Memory B cell (primary cell): ENCODE results near the gene NAA50.
A peak's percentile ranks its signal among the peaks of the same experiment; 100 is the strongest.

Source experiments
- ATAC-seq: fragments of 150-1000 bp; cut with Tn5 transposase; 2 replicates; pipeline ENCODE4 v1.10.0; 2021; ENCODE audit warnings: low read depth, mild to moderate bottlenecking, moderate library complexity
- DNase-seq, 2 donors: peaks; one replicate each; pipeline ENCODE4 v3.0.0; 2022; ENCODE audit warnings: low spot score in 2 of 2
- H3K27ac Mint-ChIP-seq: one replicate; pipeline ENCODE4 v1.8.0; 2022; ENCODE audit warnings: mild to moderate bottlenecking, moderate library complexity, mixed read lengths
- H3K27me3 Mint-ChIP-seq: one replicate; pipeline ENCODE4 v1.8.0; 2022; ENCODE audit warnings: mixed read lengths
- H3K36me3 Mint-ChIP-seq: one replicate; pipeline ENCODE4 v1.8.0; 2022; ENCODE audit warnings: mild to moderate bottlenecking, mixed read lengths
- H3K4me1 Mint-ChIP-seq: one replicate; pipeline ENCODE4 v1.8.0; 2022; ENCODE audit warnings: mixed read lengths
- H3K4me3 Mint-ChIP-seq: one replicate; pipeline ENCODE4 v1.8.0; 2022; ENCODE audit warnings: mild to moderate bottlenecking, moderate library complexity, mixed read lengths
- H3K9me3 Mint-ChIP-seq: one replicate; pipeline ENCODE4 v1.8.0; 2022; ENCODE audit warnings: mixed read lengths

NAA50 gene

DNA sequence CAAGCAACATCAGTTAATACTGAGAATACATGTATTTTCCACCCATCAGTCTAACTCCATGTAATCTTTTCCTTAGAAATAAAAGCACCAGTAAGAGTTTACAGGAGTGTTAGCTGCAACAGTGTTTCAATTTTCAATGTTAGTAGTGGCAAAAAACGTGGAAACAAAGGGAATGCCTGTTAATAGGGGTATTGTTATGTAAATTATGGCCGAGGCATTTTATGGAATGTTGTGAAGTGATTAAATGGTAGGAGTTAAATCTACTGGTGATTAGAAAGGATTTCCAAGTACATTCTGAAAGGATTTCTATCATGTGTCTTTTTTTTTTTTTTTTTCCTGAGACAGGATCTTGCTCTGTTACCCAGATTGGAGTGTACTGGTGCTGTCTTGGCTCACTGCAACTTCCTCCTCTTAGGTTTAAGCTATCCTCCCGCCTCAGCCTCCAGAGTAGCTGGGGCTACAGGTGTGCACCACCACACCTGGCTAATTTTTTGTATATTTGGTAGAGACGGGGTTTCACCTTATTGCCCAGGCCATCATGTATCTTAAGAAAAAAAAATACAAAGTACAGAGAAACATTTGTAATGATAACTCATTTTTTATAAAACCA, 7.4 kb upstream of the NAA50 start:
- Mint-ChIP-seq H3K36me3 (peaks cover 7% of the 10 kb centered on the region), H3K27ac (peak overlapping the region; percentile 65), H3K4me1 (peaks cover 17% of the 10 kb centered on the region), H3K27me3 (no peaks in the 10 kb centered on the region), H3K4me3 (no peak overlapping the region), H3K9me3 (peaks cover 3% of the 10 kb centered on the region)
- DNase-seq, result no peak
- ATAC-seq, result no peak

DNA sequence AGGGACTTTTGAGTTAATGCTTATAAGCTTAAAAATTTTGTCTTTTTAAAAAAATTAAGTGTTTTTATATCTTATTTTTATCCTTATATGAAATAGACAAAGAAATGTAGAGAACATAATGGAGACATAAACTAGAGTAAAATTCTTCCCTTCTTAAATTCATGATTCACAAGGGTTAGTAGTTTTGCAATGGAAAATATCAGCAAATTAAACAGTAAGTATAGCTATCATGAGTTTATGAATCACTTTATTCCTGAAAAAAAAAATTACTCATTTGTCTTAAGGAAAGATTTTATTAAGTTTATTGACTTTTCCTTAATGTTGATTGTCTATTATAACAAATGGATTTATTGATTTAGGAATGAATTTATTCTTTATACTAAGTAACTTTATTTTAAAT, 5.1 kb upstream of the NAA50 start:
- no peak for DNase-seq
- H3K27ac Mint-ChIP-seq, result no peak overlapping the region
- no peak overlapping the region for H3K4me3 Mint-ChIP-seq
- peaks cover 2% of the 10 kb centered on the region for H3K36me3 Mint-ChIP-seq
- H3K9me3 Mint-ChIP-seq, result no peaks in the 10 kb centered on the region
- H3K4me1 Mint-ChIP-seq, result peaks cover 24% of the 10 kb centered on the region
- no peaks in the 10 kb centered on the region for H3K27me3 Mint-ChIP-seq
- ATAC-seq, result no peak

DNA sequence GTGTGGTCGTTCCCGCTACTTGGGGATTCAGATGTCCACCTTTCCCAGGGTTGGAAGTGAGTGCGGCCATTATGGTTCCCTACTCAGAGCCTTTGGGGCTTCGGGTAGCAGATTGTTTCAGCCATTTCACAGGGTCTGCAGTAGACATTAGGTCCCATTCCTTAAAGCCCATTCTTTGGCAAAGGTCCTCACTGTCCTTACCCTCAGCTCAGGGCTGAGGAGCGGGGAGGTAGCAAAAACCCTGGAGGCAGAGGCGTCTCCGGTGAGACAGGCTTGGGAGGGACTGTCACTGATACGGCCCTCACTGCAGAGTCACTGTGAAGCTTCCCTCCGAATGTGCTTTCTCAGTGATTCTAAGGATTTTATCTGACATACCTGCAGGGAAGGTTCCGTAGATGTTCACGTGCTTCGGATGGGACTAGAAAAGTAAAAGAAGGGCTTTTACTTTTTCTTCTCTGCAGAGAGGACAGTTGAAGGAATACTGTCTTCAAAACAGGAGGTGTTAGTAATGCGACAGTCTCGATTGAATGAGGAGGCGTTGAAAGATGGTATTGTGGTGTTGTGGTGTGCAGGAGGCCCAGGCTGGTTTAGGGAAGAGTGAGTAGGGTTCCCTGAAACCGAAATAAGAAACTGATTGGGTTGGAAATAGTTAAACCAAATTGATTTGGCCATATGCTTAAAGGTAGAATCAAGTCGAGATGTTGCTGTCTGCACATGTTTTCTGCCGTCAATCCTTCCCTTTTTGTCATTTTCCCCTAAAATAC, 1.4 kb upstream of the NAA50 start:
- DNase-seq (no peak), ATAC-seq (no peak)
- Mint-ChIP-seq H3K27ac (peak overlapping the region; percentile 100), H3K27me3 (no peaks in the 10 kb centered on the region), H3K4me3 (peak overlapping the region; percentile 96), H3K36me3 (no peaks in the 10 kb centered on the region), H3K9me3 (no peaks in the 10 kb centered on the region), H3K4me1 (peaks cover 41% of the 10 kb centered on the region)

DNA sequence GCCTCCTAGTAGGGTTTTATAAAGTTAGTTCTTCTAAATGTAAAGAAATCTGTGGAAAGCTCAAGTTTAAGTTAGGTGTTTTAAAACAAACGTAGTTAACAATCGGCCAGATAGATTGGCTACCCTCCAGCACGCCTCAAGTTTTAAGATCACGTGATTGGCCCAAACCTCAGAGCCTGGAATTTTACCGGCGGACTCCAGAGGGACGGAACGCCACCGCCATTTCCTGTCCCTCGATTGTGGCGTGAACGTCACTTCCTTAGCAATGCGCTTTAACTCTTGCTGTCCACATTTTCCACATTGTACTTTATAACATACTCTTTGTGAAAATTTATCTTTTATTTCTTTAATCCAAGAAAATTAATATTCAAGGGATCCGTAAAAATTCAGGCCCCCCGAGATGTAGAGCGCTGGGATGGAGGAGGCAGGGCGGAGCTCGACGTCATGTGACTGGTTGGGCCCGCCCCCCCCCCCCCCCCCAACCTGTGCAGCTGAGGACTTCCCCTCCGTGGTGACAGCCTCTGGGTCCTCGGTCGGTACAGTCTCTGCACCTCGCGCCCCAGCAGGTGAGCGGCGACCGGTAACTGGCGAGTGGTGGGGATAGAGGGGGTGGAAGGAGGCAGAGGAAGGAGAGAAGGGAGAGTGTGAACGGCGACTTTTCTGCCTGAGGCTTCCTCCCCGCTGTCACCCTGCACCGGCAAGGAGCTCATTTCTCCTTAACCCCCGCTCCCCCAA, 666 bp upstream of the NAA50 start, which contains the start of gene ATP6V1A:
TSS of gene ATP6V1A (plus strand) at position 488 of the 735 bp plus-strand sequence. CDS start 31,719 bp downstream, outside the sequence.
- no peaks in the 10 kb centered on the region for H3K9me3 Mint-ChIP-seq
- ATAC-seq, result peak; percentile 52
- peaks cover 44% of the 10 kb centered on the region for H3K4me1 Mint-ChIP-seq
- no peaks in the 10 kb centered on the region for H3K27me3 Mint-ChIP-seq
- peak within 1 kb of the TSS; percentile 100 for H3K27ac Mint-ChIP-seq
- H3K4me3 Mint-ChIP-seq, result peak within 1 kb of the TSS; percentile 96
- no peaks in the 10 kb centered on the region for H3K36me3 Mint-ChIP-seq
- DNase-seq, result peak; percentile 71 to 79

DNA sequence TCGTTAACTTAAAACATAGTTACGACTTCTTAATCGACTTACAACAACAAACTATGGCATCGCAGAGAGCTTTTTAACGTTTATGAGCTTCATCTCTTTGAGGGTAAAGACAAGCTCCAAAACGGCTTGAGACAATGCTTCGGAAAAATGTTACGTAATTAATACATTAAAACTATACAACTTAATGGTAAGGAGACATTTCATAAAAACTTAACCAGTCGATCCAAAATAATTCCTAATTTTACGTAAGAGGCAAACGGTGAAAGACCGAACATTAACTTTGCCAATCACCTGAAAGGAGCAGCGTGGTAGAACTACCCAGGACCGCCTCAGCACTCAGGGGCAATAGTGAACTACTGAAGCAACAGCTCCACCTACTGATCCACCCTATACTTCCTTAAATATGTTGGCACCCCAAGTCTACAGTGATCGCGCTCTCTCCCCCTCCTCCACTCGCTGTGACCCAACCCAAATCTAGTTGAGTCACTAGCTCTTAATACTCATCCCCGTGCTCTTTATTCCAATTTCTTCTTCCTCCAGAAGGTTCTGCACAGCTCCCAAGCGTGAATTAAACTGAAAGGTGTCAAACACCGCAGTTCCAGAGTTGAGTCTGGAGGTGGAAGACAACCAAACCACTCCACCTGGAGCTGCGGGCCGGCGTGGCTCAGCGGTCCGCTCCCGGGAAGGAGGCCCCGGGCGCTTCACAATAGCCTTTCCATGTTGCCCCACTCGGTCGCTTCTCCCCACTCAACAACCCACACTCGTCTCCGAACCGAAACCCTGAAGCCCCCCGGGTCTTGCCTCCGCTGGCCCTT, 901 bp downstream of the NAA50 start:
- Mint-ChIP-seq H3K27me3 (no peaks in the 10 kb centered on the region), H3K4me1 (peaks cover 52% of the 10 kb centered on the region), H3K9me3 (no peaks in the 10 kb centered on the region), H3K27ac (peak overlapping the region; percentile 100), H3K36me3 (peaks cover 2% of the 10 kb centered on the region), H3K4me3 (peak overlapping the region; percentile 96)
- peak; percentile 63 for ATAC-seq
- DNase-seq, result peak; percentile 75

DNA sequence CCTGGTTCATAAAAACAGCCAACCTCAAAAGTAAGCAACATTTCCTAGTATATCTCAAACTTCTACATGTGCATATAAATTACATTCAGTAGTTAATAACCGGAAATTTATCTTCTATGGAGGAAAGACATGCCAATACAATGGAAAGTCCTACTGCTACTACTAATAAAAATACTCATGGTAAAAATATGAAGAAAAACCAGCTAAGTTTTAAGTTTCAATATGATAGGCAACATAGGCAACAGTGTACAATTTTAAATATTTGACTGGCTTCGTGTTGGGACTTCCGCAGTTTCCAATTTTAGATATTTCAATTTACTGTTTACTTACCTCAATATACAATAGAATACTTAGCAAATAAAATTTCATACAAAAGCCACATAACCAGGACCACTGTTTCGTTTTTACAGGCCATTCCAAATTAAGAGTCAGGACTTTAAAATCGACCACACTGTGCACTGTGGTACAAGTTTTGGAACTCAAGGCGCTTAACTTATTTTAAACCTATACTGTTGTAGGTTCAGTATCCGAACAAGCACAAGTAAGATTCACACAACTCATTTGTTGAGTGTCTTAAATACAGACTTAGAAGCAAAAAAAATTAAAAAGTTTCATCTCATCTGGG, 2.9 kb downstream of the NAA50 start:
- Mint-ChIP-seq H3K4me1 (peaks cover 47% of the 10 kb centered on the region), H3K4me3 (peak overlapping the region; percentile 96)
- ATAC-seq, result no peak

DNA sequence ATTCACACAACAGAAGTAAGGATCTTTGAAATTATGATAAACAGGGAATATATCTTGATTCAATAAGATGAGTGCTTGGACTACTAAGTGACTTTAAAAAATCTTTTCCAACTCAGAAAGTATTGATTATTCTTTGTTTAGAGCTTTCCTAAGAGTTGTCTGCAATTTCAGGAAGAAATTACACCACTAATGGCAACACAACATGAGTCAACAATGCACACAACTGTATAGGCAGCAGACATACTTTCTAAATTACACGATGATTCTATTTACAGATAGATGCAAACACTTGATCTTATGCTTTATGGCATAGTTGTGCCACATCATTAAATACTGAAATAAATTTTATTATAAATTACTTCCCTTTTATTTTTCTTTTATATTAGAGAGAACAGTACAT, 4.4 kb downstream of the NAA50 start:
- H3K9me3 Mint-ChIP-seq, result no peaks in the 10 kb centered on the region
- peaks cover 4% of the 10 kb centered on the region for H3K36me3 Mint-ChIP-seq
- ATAC-seq, result no peak
- H3K27ac Mint-ChIP-seq, result no peak overlapping the region
- no peak for DNase-seq
- no peaks in the 10 kb centered on the region for H3K27me3 Mint-ChIP-seq
- H3K4me3 Mint-ChIP-seq, result no peak overlapping the region
- peaks cover 49% of the 10 kb centered on the region for H3K4me1 Mint-ChIP-seq

More for the DNA sequence above, 2.9 kb downstream of the NAA50 start:
- H3K27me3 Mint-ChIP-seq, result no peaks in the 10 kb centered on the region
- DNase-seq, result no peak
- peak overlapping the region; percentile 92 for H3K27ac Mint-ChIP-seq
- H3K36me3 Mint-ChIP-seq, result peaks cover 4% of the 10 kb centered on the region
- no peaks in the 10 kb centered on the region for H3K9me3 Mint-ChIP-seq

DNA sequence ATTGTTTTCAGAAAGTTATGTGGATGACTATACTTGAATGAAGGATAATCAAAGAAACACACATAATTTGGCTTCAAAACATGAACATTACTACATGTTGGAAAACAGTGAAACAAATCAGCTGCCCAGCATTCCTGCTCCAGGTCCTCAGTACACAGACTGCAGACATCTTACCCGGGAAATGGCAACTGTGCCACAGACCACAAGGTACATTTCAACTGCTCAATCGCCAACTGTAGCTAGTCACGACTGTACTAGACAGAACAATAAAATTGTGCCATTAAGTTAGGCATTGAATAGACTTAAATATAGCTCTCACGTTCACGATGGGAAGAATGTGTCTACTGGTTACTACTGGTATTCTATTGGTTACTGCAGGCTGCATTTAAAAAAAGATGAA, 5.0 kb downstream of the NAA50 start:
- Mint-ChIP-seq H3K4me3 (no peak overlapping the region), H3K27ac (peak overlapping the region; percentile 69), H3K9me3 (no peaks in the 10 kb centered on the region), H3K36me3 (peaks cover 4% of the 10 kb centered on the region), H3K27me3 (no peaks in the 10 kb centered on the region), H3K4me1 (peaks cover 49% of the 10 kb centered on the region)
- no peak for ATAC-seq
- DNase-seq, result no peak

DNA sequence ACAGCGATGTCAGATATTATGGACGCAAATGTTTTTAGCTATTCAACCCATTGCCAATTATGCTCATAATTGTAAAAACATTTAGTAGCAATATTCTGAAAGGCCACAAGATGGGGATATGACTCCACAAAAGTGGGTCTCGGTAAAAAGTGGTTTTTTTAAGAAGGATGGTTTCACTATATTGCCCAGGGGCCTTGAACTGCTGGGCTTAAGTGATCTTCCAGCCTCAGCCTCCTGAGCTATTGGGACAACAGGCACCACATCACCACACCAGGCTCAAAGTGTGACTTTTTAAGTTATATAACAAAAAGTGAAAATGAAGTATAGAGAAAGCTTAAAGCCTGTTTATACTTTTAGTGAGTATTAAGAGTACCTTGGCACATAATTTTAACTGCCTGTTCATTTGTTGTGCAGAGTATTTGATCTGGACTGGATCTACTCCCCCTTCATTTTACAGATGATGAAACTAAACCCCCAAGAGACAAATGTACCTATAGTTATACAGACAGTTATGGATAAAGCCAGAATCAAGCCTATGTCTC, 9.4 kb downstream of the NAA50 start:
- DNase-seq (peak; percentile 22 to 61), ATAC-seq (peak; percentile 87)
- Mint-ChIP-seq H3K27ac (peak overlapping the region; percentile 90), H3K36me3 (peaks cover 4% of the 10 kb centered on the region), H3K9me3 (no peaks in the 10 kb centered on the region), H3K4me1 (peaks cover 33% of the 10 kb centered on the region), H3K4me3 (no peak overlapping the region), H3K27me3 (no peaks in the 10 kb centered on the region)

DNA sequence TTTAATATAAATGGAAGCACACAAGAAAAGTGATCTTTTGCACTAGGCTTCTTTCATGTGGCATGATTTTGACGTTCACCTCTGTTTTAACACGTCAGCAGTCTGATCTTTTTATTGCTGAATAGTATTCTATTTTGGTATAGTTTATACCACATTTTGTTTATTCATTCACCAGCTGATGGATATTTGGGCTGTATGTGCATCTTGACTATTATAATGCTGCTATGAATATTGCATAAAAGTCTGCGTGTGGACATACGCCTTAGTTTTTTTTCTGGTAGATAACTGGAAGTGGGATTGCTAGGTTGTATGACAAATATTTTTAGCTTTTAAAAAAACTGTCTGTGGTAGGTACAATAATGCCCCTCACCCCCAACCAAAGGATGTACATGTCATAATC, 14.4 kb downstream of the NAA50 start:
- no peak overlapping the region for H3K4me3 Mint-ChIP-seq
- H3K36me3 Mint-ChIP-seq, result peaks cover 7% of the 10 kb centered on the region
- H3K27ac Mint-ChIP-seq, result no peak overlapping the region
- no peaks in the 10 kb centered on the region for H3K9me3 Mint-ChIP-seq
- no peak for DNase-seq
- H3K4me1 Mint-ChIP-seq, result peaks cover 15% of the 10 kb centered on the region
- no peaks in the 10 kb centered on the region for H3K27me3 Mint-ChIP-seq
- ATAC-seq, result no peak

DNA sequence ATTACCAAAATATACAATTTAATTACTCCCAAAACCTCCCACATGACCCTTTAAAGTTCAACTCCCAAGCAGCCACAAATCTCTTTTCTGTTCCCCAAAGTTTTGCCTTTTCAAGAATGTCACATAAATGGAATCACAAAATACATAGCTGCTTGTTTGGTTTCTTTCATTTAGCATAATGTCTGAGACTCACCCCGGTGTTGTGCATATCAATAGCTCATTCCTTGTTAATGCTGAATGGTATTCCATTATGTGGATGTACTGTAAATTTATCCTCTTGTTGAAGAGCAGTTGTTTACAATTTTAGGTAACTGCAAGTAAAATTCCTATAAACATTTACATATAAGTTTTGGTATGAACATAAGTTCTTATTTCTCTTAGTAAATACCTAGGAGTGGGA, 15.5 kb downstream of the NAA50 start:
- ATAC-seq, result no peak
- Mint-ChIP-seq H3K27ac (peak overlapping the region; percentile 26), H3K27me3 (no peaks in the 10 kb centered on the region), H3K4me1 (peaks cover 15% of the 10 kb centered on the region), H3K36me3 (peaks cover 7% of the 10 kb centered on the region), H3K9me3 (no peaks in the 10 kb centered on the region), H3K4me3 (no peak overlapping the region)
- DNase-seq, result no peak

DNA sequence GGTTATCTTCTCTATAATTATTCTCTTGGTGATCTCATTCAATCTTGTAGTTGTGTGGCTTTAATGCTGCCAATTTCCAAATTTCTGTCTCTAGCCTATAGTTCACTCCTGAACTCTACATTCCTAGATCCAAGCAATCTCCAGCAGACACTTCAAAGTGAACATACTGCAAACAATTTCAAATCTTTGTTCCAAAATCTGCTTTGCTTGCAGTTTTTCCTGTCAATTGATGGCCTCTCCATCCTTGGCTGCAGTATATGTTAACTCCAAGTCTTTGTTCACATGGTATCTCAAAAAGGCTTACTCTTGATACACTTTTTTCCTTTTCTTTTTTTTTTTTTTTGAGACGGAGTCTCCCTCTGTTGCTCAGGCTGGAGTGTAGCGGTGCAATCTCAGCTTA, 17.4 kb downstream of the NAA50 start:
- ATAC-seq, result no peak
- peaks cover 10% of the 10 kb centered on the region for H3K36me3 Mint-ChIP-seq
- H3K4me3 Mint-ChIP-seq, result no peak overlapping the region
- no peaks in the 10 kb centered on the region for H3K9me3 Mint-ChIP-seq
- no peaks in the 10 kb centered on the region for H3K27me3 Mint-ChIP-seq
- H3K27ac Mint-ChIP-seq, result no peak overlapping the region
- no peak for DNase-seq
- H3K4me1 Mint-ChIP-seq, result peaks cover 13% of the 10 kb centered on the region

DNA sequence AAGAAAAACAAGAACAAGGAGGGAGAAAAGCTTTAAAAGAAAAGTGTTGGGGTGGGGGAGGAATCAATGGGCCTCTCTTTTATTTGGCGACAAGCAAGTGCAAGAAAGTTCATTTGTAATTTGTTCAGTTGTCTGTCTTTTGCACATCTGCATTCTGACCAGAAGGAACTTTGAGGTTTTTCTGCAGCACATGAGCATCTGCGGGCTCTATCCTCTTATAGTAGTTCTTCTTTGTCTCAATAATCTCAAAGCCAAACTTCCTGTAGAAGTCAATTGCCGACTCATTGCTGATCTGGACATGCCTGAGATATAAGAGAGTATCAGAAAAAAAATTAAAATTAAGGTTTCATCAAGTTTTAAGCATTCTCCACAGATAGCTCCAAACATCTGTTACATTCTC, 24.4 kb downstream of the NAA50 start:
- ATAC-seq, result no peak
- no peak for DNase-seq
- H3K27me3 Mint-ChIP-seq, result no peaks in the 10 kb centered on the region
- no peaks in the 10 kb centered on the region for H3K9me3 Mint-ChIP-seq
- peaks cover 2% of the 10 kb centered on the region for H3K4me1 Mint-ChIP-seq
- no peak overlapping the region for H3K27ac Mint-ChIP-seq
- H3K4me3 Mint-ChIP-seq, result no peak overlapping the region
- peaks cover 16% of the 10 kb centered on the region for H3K36me3 Mint-ChIP-seq
